Peyer's patch (tissue), 4 donors: Measurements from ENCODE around the gene ITIH5.

Experiments
- POLR2A ChIP-seq, 2 donors: fragments of 450-650 bp; IDR thresholded peaks; one replicate each; pipeline ENCODE4 v1.5.1; 2017; ENCODE audit warnings: antibody characterized with exemption in 2 of 2, mild to moderate bottlenecking in 2 of 2, moderate library complexity in 2 of 2
- TF ChIP-seq, protein P1 (sequence below), 6 experiments: fragments of 450-650 bp in 4 of 6; fragments of 200-600 bp in 2 of 6; sonication (generic) in 1 of 6; IDR thresholded peaks; one replicate each; pipeline ENCODE4 v1.5.1; 2017 to 2019; ENCODE audit warnings: antibody characterized with exemption in 6 of 6, mild to moderate bottlenecking in 3 of 6, moderate library complexity in 1 of 6

DNA sequence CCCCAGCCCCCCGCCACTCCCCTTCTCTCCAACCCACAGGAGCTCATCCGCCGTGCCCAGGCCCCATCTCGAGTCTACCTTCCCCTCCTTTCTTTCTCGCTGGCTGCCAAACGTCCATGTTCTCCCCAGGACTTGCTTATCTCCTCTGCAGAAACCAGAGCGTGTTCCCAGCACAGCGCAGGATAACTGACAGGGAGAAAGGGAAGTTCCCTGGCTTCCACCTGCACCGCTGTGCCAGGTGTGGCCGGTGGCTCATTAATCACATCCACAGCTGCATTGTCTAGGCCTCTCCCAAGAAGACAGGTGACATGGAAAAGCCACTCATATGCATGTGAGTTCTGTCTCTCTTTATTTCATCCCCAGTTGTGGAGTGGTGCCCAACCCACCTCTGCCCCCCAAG lies 113.2 kb downstream of the ITIH5 start:
- TF ChIP-seq, protein P1, sequence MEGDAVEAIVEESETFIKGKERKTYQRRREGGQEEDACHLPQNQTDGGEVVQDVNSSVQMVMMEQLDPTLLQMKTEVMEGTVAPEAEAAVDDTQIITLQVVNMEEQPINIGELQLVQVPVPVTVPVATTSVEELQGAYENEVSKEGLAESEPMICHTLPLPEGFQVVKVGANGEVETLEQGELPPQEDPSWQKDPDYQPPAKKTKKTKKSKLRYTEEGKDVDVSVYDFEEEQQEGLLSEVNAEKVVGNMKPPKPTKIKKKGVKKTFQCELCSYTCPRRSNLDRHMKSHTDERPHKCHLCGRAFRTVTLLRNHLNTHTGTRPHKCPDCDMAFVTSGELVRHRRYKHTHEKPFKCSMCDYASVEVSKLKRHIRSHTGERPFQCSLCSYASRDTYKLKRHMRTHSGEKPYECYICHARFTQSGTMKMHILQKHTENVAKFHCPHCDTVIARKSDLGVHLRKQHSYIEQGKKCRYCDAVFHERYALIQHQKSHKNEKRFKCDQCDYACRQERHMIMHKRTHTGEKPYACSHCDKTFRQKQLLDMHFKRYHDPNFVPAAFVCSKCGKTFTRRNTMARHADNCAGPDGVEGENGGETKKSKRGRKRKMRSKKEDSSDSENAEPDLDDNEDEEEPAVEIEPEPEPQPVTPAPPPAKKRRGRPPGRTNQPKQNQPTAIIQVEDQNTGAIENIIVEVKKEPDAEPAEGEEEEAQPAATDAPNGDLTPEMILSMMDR (IDR thresholded peaks at IDR 0.05), result no peak
- TF ChIP-seq POLR2A (IDR thresholded peaks at IDR 0.05), result no peak
